Breast epithelium (tissue), 3 donors: ENCODE measurements around the gene WWC2.

Source experiments
- CTCF ChIP-seq, 3 donors: fragments of 450-650 bp; IDR thresholded peaks; one replicate each; pipeline ENCODE4 v1.5.1; 2016 to 2017; ENCODE audit warnings: antibody characterized with exemption in 3 of 3, mild to moderate bottlenecking in 3 of 3, moderate library complexity in 3 of 3
- POLR2A ChIP-seq: fragments of 450-650 bp; IDR thresholded peaks from one replicate; pipeline ENCODE4 v1.6.1; 2016; ENCODE audit warnings: antibody characterized with exemption, mild to moderate bottlenecking, moderate library complexity
- POLR2AphosphoS5 ChIP-seq, 3 donors: sonication (generic); formaldehyde crosslinking; IDR thresholded peaks; one replicate each; pipeline ENCODE4 v1.6.1; 2017; ENCODE audit warnings: antibody characterized with exemption in 3 of 3

GRCh38 chr4:183333202-183333601 is 234.1 kb downstream of the WWC2 start:
- no peak for TF ChIP-seq CTCF (IDR thresholded peaks at IDR 0.05)
- TF ChIP-seq POLR2AphosphoS5 (IDR thresholded peaks at IDR 0.05) = no peak
- no peak for TF ChIP-seq POLR2A
